ENCODE data around the gene NOP9. TPM values are rescaled to one million over a fixed set of nuclear protein-coding genes. Genes with fewer than 3 reads are reported as not detected.

NOP9 gene
- polyA plus RNA-seq, 1 experiment = 12.0 TPM

- ChIA-PET CTCF (interaction anchor here (1.6 to 21.9 kb wide), 3 partner anchors 9 to 109 kb away, joined by 19 to 712 read pairs (median 38); partner anchors contain the start of genes CBLN3, CIDEB, KHNYN and LTB4R2), POLR2A (interaction anchor here (1.1 kb wide), 1 partner anchor 114 kb away, joined by 4 read pairs; no protein-coding TSS in a partner anchor)
- H3K9me3 ChIP-seq (ENCODE audit: control insufficient read depth, insufficient read depth, low read length) = no peaks in the 10 kb centered on the region
- DNase-seq (ENCODE audit: low read depth, low spot score) = no peak
- H3K27me3 ChIP-seq (ENCODE audit: control insufficient read depth, insufficient read depth, low read length) = peaks cover 34% of the 10 kb centered on the region
- H3K4me3 ChIP-seq (ENCODE audit: low read depth, low read length) = no peak overlapping the region
- TF ChIP-seq CTCF (IDR thresholded peaks at IDR 0.05; ENCODE audit: low read depth, low read length) = no peak
- no peak overlapping the region for H3K27ac ChIP-seq (ENCODE audit: low read depth, low read length)
Observed at GRCh38 chr14:24324024-24324423, 24.4 kb downstream of the NOP9 start.

GRCh38 chr14:24325041-24325530, 25.4 kb downstream of the NOP9 start:
- CTCF ChIA-PET = interaction anchor here (1.6 to 21.9 kb wide), 3 partner anchors 8 to 108 kb away, joined by 19 to 712 read pairs (median 38); partner anchors contain the start of genes CBLN3, CIDEB, KHNYN and LTB4R2
- no peaks in the 10 kb centered on the region; the same call in 1 of the 2 replicates for H3K9me3 ChIP-seq (ENCODE audit: control insufficient read depth, insufficient read depth, low read length)
- TF ChIP-seq CTCF (IDR thresholded peaks at IDR 0.05; ENCODE audit: low read depth, low read length) = no peak
- peaks cover 29% of the 10 kb centered on the region for H3K27me3 ChIP-seq (ENCODE audit: control insufficient read depth, insufficient read depth, low read length)
- POLR2A ChIA-PET = interaction anchor here (1.1 kb wide), 1 partner anchor 113 kb away, joined by 4 read pairs; no protein-coding TSS in a partner anchor
- no peak overlapping the region for H3K4me3 ChIP-seq (ENCODE audit: low read depth, low read length)
- DNase-seq (ENCODE audit: low read depth, low spot score) = no peak
- H3K27ac ChIP-seq (ENCODE audit: low read depth, low read length) = no peak overlapping the region

GRCh38 chr14:24325963-24326362, 26.3 kb downstream of the NOP9 start:
- no peak overlapping the region for H3K27ac ChIP-seq (ENCODE audit: low read depth, low read length)
- no peaks in the 10 kb centered on the region; the same call in 1 of the 2 replicates for H3K9me3 ChIP-seq (ENCODE audit: control insufficient read depth, insufficient read depth, low read length)
- TF ChIP-seq CTCF (IDR thresholded peaks at IDR 0.05; ENCODE audit: low read depth, low read length) = no peak
- ChIA-PET CTCF (interaction anchor here (0.8 to 21.9 kb wide), 3 partner anchors 18 to 107 kb away, joined by 6 to 712 read pairs (median 29); partner anchors contain the start of genes CBLN3, CIDEB and KHNYN), POLR2A (no interaction called here)
- peaks cover 29% of the 10 kb centered on the region for H3K27me3 ChIP-seq (ENCODE audit: control insufficient read depth, insufficient read depth, low read length)
- no peak for DNase-seq (ENCODE audit: low read depth, low spot score)
- H3K4me3 ChIP-seq (ENCODE audit: low read depth, low read length) = no peak overlapping the region

- CTCF ChIA-PET = interaction anchor here (1.2 to 21.9 kb wide), 4 partner anchors 20 to 106 kb away, joined by 3 to 712 read pairs (median 18); partner anchors contain the start of genes CBLN3, CIDEB and KHNYN
- no peaks in the 10 kb centered on the region; the same call in 1 of the 2 replicates for H3K9me3 ChIP-seq (ENCODE audit: control insufficient read depth, insufficient read depth, low read length)
- POLR2A ChIA-PET = interaction anchor here (0.9 kb wide), 1 partner anchor 39 kb away, joined by 6 read pairs; no protein-coding TSS in a partner anchor
Observed at GRCh38 chr14:24327303-24327702, 27.7 kb downstream of the NOP9 start.

More at GRCh38 chr14:24327303-24327702, 27.7 kb downstream of the NOP9 start:
- TF ChIP-seq CTCF (IDR thresholded peaks at IDR 0.05; ENCODE audit: low read depth, low read length) = no peak
- Histone ChIP-seq H3K27ac (ENCODE audit: low read depth, low read length) (no peak overlapping the region), H3K4me3 (ENCODE audit: low read depth, low read length) (no peak overlapping the region), H3K27me3 (ENCODE audit: control insufficient read depth, insufficient read depth, low read length) (peaks cover 28% of the 10 kb centered on the region)
- DNase-seq (ENCODE audit: low read depth, low spot score) = no peak

Measured in AG04450 (cell line).